HepG2 (cell line): ENCODE data around the gene PFDN5. TPM values are rescaled to one million over a fixed set of nuclear protein-coding genes. Genes with fewer than 3 reads are reported as not detected.
A peak's percentile ranks its signal among the peaks of the same experiment; 100 is the strongest.

ENCODE experiments used
- ARHGAP35 ChIP-seq: sonication (generic); formaldehyde crosslinking; IDR thresholded peaks from 2 replicates; pipeline ENCODE4 v1.9.0; 2022; ENCODE audit warnings: mild to moderate bottlenecking, inconsistent platforms, moderate library complexity, missing genetic modification reagents, borderline replicate concordance
- CBFB ChIP-seq: sonication (generic); formaldehyde crosslinking; IDR thresholded peaks from 2 replicates; pipeline ENCODE4 v1.4.0; 2020; ENCODE audit warnings: missing genetic modification reagents
- CBX1 ChIP-seq: IDR thresholded peaks from one replicate; pipeline ENCODE4 v1.6.1; 2016; ENCODE audit warnings: antibody characterized with exemption, low read depth
- ESRRA ChIP-seq: sonication (generic); formaldehyde crosslinking; IDR thresholded peaks from 2 replicates; pipeline ENCODE4 v1.5.1; 2020; ENCODE audit warnings: mild to moderate bottlenecking, low read depth, missing genetic modification reagents
- FLYWCH1 ChIP-seq: sonication (generic); formaldehyde crosslinking; IDR thresholded peaks from 2 replicates; pipeline ENCODE4 v1.8.1; 2023; ENCODE audit warnings: mild to moderate bottlenecking, missing genetic modification reagents
- GATAD2A ChIP-seq: IDR thresholded peaks from 2 replicates; pipeline ENCODE4 v1.6.1; 2016
- HDAC1 ChIP-seq: sonication (generic); formaldehyde crosslinking; IDR thresholded peaks from 2 replicates; pipeline ENCODE4 v1.5.1; 2020; ENCODE audit warnings: mild to moderate bottlenecking, missing genetic modification reagents
- HNRNPH1 ChIP-seq: fragments of 200-400 bp; formaldehyde crosslinking; optimal IDR thresholded peaks from 2 replicates; pipeline ENCODE3; 2017; ENCODE audit warnings: mild to moderate bottlenecking, low read depth, low read length
- KAT8 ChIP-seq: IDR thresholded peaks from 2 replicates; pipeline ENCODE4 v1.6.1; 2016; ENCODE audit warnings: missing genetic modification reagents, missing compliant biosample characterization
- KDM5B ChIP-seq: sonication (generic); formaldehyde crosslinking; IDR thresholded peaks from 2 replicates; pipeline ENCODE4 v1.4.0; 2020; ENCODE audit warnings: missing genetic modification reagents, mild to moderate bottlenecking, borderline replicate concordance
- KLF9 ChIP-seq: IDR thresholded peaks from 2 replicates; pipeline ENCODE4 v1.6.1; 2016; ENCODE audit warnings: low read depth
- KMT2B ChIP-seq: IDR thresholded peaks from 2 replicates; pipeline ENCODE4 v1.6.1; 2016; ENCODE audit warnings: missing genetic modification reagents, missing compliant biosample characterization
- MZF1 ChIP-seq: sonication (generic); formaldehyde crosslinking; IDR thresholded peaks from 2 replicates; pipeline ENCODE4 v1.8.1; 2023; ENCODE audit warnings: mild to moderate bottlenecking, missing genetic modification reagents, borderline replicate concordance
- NFYB ChIP-seq: sonication (generic); formaldehyde crosslinking; IDR thresholded peaks from 2 replicates; pipeline ENCODE4 v1.4.0; 2020; ENCODE audit warnings: missing genetic modification reagents
- NPAS2 ChIP-seq: sonication (generic); formaldehyde crosslinking; IDR thresholded peaks from 2 replicates; pipeline ENCODE4 v1.8.0; 2022; ENCODE audit warnings: mild to moderate bottlenecking, missing genetic modification reagents, borderline replicate concordance
- NR2C2 ChIP-seq: sonication (generic); formaldehyde crosslinking; IDR thresholded peaks from 2 replicates; pipeline ENCODE4 v1.4.0; 2020; ENCODE audit warnings: missing genetic modification reagents, mild to moderate bottlenecking, moderate library complexity, borderline replicate concordance
- ONECUT2 ChIP-seq: sonication (generic); formaldehyde crosslinking; IDR thresholded peaks from 2 replicates; pipeline ENCODE4 v1.4.0; 2020; ENCODE audit warnings: missing genetic modification reagents
- SP4 ChIP-seq: sonication (generic); formaldehyde crosslinking; IDR thresholded peaks from 2 replicates; pipeline ENCODE4 v1.8.1; 2023; ENCODE audit warnings: mild to moderate bottlenecking, missing genetic modification reagents
- WIZ ChIP-seq: sonication (generic); formaldehyde crosslinking; IDR thresholded peaks from 2 replicates; pipeline ENCODE4 v1.5.1; 2020; ENCODE audit warnings: mild to moderate bottlenecking, missing genetic modification reagents
- ZNF260 ChIP-seq: sonication (generic); formaldehyde crosslinking; IDR thresholded peaks from 2 replicates; pipeline ENCODE4 v1.4.0; 2020; ENCODE audit warnings: missing genetic modification reagents, low read depth, mild to moderate bottlenecking, borderline replicate concordance
- ZNF296 ChIP-seq: sonication (generic); formaldehyde crosslinking; conservative IDR thresholded peaks from 2 replicates; pipeline ENCODE4 v1.5.0; 2020; ENCODE audit warnings: mild to moderate bottlenecking, missing genetic modification reagents
- ZNF350 ChIP-seq: sonication (generic); formaldehyde crosslinking; IDR thresholded peaks from 2 replicates; pipeline ENCODE4 v1.4.0; 2020; ENCODE audit warnings: mild to moderate bottlenecking, low read depth, missing genetic modification reagents, borderline replicate concordance
- ZNF468 ChIP-seq: sonication (generic); formaldehyde crosslinking; IDR thresholded peaks from 2 replicates; pipeline ENCODE4 v1.8.0; 2022; ENCODE audit warnings: mild to moderate bottlenecking, moderate library complexity, missing genetic modification reagents
- ZNF558 ChIP-seq: sonication (generic); formaldehyde crosslinking; IDR thresholded peaks from 2 replicates; pipeline ENCODE4 v1.9.0; 2022; ENCODE audit warnings: mild to moderate bottlenecking, missing genetic modification reagents, borderline replicate concordance
- ZNF567 ChIP-seq: sonication (generic); formaldehyde crosslinking; IDR thresholded peaks from 2 replicates; pipeline ENCODE4 v1.8.1; 2023; ENCODE audit warnings: mild to moderate bottlenecking, missing genetic modification reagents, borderline replicate concordance
- ZNF598 ChIP-seq: sonication (generic); formaldehyde crosslinking; IDR thresholded peaks from 2 replicates; pipeline ENCODE4 v1.5.1; 2020; ENCODE audit warnings: mild to moderate bottlenecking, missing genetic modification reagents, borderline replicate concordance
- ZNF703 ChIP-seq: sonication (generic); formaldehyde crosslinking; IDR thresholded peaks from 2 replicates; pipeline ENCODE4 v1.5.1; 2020; ENCODE audit warnings: missing genetic modification reagents, mild to moderate bottlenecking, moderate library complexity, borderline replicate concordance
- ZNF724P ChIP-seq: sonication (generic); formaldehyde crosslinking; IDR thresholded peaks from 2 replicates; pipeline ENCODE4 v1.8.0; 2022; ENCODE audit warnings: missing genetic modification reagents, borderline replicate concordance
- ZNF850 ChIP-seq: sonication (generic); formaldehyde crosslinking; conservative IDR thresholded peaks from 2 replicates; pipeline ENCODE4 v1.9.0; 2021; ENCODE audit warnings: mild to moderate bottlenecking, missing genetic modification reagents
- polyA plus RNA-seq, 8 experiments: library from polyadenylated mRNA; depleted of rRNA in 3 of 8; stranded (reverse) in 7 of 8; unstranded in 1 of 8; fragments of >200 nt; fragmentation: Illumina TruSeq in 4 of 8; extraction: Trizol in 4 of 8; gene quantifications; 2 replicates each; pipeline versions ENCODE4 v1.2.1 to v1.2.3, GENCODE V29; 2011 to 2016; ENCODE audit warnings: low read depth in 4 of 8, missing spikeins in 1 of 8, mixed read lengths in 1 of 8; ENCODE audit not compliant: insufficient read depth in 1 of 8
- total RNA-seq, 5 experiments: library from RNA; depleted of rRNA; stranded (reverse); fragments of >200 nt; fragmentation: Illumina TruSeq; extraction: Trizol; gene quantifications; 2 replicates each; pipeline ENCODE4 v1.2.3, GENCODE V29; 2016; ENCODE audit warnings: low read depth in 1 of 5
- TF ChIP-seq, protein P1 (sequence below): sonication (generic); formaldehyde crosslinking; IDR thresholded peaks from 2 replicates; pipeline ENCODE4 v1.8.0; 2022; ENCODE audit warnings: missing genetic modification reagents, mild to moderate bottlenecking, borderline replicate concordance

Gene PFDN5
- total and polyA plus RNA-seq, 2 of the 13 experiments (the other 11 are each of a cell fraction or from before 2014, with no cell fraction given), result 449 to 462 TPM

DNA sequence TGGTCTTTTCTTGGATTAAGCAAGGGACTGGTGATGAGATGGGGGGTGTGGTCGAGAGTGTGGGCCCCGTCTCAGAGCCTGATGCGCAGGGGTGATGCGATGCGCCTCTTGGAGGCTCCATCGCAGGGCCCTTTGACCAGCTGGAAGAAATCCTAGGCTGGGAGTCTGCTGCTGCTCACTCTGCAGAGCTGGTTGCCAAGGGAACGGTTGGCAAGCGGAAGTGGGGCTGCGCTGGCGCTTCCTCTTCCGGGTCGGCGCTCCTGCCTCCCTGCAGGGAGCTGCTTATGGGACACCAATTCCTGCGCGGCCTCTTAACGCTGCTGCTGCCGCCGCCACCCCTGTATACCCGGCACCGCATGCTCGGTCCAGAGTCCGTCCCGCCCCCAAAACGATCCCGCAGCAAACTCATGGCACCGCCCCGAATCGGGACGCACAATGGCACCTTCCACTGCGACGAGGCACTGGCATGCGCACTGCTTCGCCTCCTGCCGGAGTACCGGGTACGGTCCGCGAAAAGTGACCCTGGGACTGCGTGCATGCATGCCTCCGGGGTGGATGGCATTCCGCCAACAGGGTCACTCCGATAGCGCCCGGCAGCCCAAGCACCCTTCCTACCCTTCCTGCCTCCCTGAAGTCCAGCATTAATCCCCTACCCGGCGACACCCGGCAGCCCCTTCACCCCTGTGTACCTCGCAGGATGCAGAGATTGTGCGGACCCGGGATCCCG lies 4.3 kb downstream of the PFDN5 start, which contains the start of gene MYG1 (continued):
- peak; percentile 85 for TF ChIP-seq CBFB (CRISPR knock-in tag)
- TF ChIP-seq ONECUT2, result peak; percentile 59; the same call in 1 of the 2 replicates
- TF ChIP-seq ARHGAP35 (CRISPR knock-in tag), result peak; percentile 53; the same call in 1 of the 2 replicates
- no peak; the same call in 1 of the 2 replicates for TF ChIP-seq ZNF558 (CRISPR knock-in tag)
- TF ChIP-seq HNRNPH1, result no peak
- TF ChIP-seq ZNF296 (CRISPR knock-in tag), result no peak
- no peak for TF ChIP-seq ZNF567
- TF ChIP-seq NR2C2 (CRISPR knock-in tag), result peak; percentile 99
- no peak for TF ChIP-seq ZNF468
- peak; percentile 71; the same call in 1 of the 2 replicates for TF ChIP-seq ESRRA (CRISPR knock-in tag)
- no peak for TF ChIP-seq SP4 (CRISPR knock-in tag)
- no peak; the same call in 1 of the 2 replicates for TF ChIP-seq ZNF598 (CRISPR knock-in tag)
- 0 out of 2 replicates have a peak, but pooled peaks have one; percentile 82 for TF ChIP-seq MZF1 (CRISPR knock-in tag)
- TF ChIP-seq KDM5B (CRISPR knock-in tag), result peak; percentile 97
- no peak for TF ChIP-seq ZNF850
- peak; percentile 96 for TF ChIP-seq KAT8 (CRISPR knock-in tag)
- peak; percentile 79; the same call in 1 of the 2 replicates for TF ChIP-seq ZNF350
- no peak for TF ChIP-seq FLYWCH1 (CRISPR knock-in tag)
- no peak for TF ChIP-seq WIZ (CRISPR knock-in tag)
- no peak; the same call in 1 of the 2 replicates for TF ChIP-seq GATAD2A
- TF ChIP-seq KLF9, result 0 out of 2 replicates have a peak, but pooled peaks have one; percentile 13
- TF ChIP-seq KMT2B (CRISPR knock-in tag), result peak; percentile 88
- TF ChIP-seq NFYB (CRISPR knock-in tag), result 0 out of 2 replicates have a peak, but pooled peaks have one; percentile 30
- TF ChIP-seq HDAC1, result peak; percentile 96
- TF ChIP-seq ZNF703 (CRISPR knock-in tag), result no peak
- TF ChIP-seq NPAS2 (CRISPR knock-in tag), result no peak
- TF ChIP-seq CBX1, result no peak
- no peak for TF ChIP-seq ZNF260 (CRISPR knock-in tag)
- peak; percentile 88; the same call in 1 of the 2 replicates for TF ChIP-seq ZNF724P (CRISPR knock-in tag)
- TF ChIP-seq, protein P1, sequence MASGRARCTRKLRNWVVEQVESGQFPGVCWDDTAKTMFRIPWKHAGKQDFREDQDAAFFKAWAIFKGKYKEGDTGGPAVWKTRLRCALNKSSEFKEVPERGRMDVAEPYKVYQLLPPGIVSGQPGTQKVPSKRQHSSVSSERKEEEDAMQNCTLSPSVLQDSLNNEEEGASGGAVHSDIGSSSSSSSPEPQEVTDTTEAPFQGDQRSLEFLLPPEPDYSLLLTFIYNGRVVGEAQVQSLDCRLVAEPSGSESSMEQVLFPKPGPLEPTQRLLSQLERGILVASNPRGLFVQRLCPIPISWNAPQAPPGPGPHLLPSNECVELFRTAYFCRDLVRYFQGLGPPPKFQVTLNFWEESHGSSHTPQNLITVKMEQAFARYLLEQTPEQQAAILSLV, result peak; percentile 82; the same call in 1 of the 2 replicates
